NCI-H1694 (cell line): ENCODE measurements around the gene HIVEP3.
"Not testable (repeated sequence)": the region's sequence is repeated elsewhere in the genome, so short reads cannot be mapped to it uniquely, and the experiment has no call there.

ENCODE experiments used
- DNase-seq: peaks from one replicate; lab custom pipeline; 2025; lab: John Stamatoyannopoulos, UW

HIVEP3 gene

DNA sequence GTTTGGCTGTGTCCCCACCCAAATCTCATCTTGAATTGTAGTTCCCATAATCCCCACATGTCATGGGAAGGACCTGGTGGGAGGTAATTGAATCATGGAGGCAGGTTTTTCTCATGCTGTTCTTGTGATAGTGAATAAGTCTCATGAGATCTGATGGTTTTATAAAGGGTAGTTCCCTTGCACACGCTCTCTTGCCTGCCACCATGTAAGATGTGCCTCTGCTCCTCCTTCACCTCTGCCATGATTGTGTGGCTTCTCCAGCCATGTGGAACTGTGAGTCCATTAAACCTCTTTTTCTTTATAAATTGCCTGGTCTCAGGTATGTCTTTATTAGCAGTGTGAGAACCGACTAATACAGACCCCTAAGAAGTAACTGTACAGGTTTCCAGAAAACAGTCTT lies 2.5 kb upstream of the HIVEP3 start:
- not testable (repeated sequence) for DNase-seq

DNA sequence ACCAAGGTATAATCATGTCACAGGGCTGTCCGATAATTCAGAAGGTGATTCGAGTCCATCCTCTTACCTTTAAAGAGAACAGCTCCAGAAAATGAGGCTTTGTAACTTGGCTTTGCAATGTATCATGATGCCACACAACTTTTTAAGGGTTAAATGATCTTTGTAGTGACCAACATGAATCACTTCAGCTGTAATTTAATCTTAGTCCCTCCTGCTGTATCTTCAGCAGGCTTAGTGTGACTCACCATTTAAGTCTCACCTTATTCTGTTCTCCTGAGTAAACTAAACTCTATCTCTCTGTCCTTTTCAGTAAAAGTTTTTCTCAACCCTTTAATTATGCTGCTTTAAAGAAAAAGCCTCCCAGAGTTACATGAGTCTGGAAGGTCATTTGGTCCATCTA lies 1.9 kb upstream of the HIVEP3 start:
- no peak for DNase-seq

DNA sequence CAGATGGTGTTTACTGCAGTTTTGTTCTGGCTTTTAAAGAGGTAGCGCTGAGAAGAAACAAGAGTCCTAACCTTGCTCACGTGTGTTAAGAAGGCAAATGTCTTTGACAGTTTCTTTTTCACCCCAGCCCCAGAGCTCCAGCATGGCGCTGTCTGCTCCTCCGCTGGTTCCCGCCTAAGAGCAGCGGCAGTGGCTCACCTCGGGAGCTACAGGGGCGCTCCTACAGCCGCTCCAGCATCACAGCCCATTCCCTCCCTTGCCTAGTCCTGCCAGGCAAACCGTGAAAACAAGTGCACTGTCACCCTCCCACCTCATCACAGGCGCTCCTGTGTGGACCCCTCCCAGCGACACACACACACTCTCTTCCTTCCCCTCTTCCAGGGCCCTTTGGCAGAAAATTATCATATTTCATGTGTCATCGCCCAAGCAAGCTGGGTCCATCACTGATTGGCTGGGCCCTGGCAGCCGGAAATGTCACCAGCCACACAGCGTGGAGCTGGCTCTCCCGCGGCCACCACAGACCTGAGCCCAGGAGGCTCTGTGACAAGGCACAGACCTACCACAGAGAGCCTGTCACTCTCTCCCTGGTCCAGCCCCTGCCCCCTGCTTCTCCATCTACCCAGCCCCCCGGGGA lies 1.2 kb upstream of the HIVEP3 start:
- no peak for DNase-seq

DNA sequence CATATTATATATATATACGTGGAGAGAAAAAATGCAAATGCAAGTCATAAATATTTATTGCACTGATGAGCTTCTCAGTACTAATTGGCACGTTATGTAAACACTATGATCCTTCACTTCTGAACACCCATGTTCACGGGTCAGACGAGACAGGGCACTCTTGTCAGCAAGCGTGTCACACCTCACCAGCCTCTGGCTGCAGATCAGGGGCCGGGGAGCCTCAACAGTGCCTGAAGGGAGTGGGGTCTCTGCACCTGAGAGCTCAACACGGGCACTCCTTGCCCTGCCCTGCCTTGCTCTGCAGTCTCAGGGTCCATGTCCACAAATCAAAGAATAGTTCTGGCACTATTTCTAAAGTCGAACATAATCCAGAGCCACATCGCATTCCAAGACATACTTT lies 409 bp upstream of the HIVEP3 start:
- DNase-seq = no peak

GRCh38 chr1:41917835-41918449 lies 780 bp downstream of the HIVEP3 start:
- no peak for DNase-seq

DNA sequence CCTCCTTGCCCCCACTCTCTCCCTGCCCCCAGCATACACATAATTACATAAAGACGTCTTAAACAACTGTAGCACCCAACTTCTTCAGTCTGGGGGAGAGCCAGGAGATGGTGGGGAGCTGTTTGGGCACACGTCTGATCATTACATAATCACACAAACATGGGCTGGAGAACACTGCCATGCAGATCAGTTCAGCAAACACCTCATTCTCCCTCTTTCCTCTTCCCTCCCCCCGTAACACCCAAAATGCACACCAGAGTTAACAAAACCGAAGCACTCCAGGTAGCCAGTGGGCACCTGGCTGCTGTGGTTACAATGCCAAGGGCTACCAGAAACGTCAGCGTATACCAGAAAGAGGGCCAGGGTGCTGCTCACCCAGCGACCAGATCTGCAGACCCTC lies 1.6 kb downstream of the HIVEP3 start:
- DNase-seq = no peak

GRCh38 chr1:41915786-41916571 lies 2.7 kb downstream of the HIVEP3 start:
- no peak for DNase-seq

GRCh38 chr1:41914516-41914915 lies 4.2 kb downstream of the HIVEP3 start:
- no peak for DNase-seq

DNA sequence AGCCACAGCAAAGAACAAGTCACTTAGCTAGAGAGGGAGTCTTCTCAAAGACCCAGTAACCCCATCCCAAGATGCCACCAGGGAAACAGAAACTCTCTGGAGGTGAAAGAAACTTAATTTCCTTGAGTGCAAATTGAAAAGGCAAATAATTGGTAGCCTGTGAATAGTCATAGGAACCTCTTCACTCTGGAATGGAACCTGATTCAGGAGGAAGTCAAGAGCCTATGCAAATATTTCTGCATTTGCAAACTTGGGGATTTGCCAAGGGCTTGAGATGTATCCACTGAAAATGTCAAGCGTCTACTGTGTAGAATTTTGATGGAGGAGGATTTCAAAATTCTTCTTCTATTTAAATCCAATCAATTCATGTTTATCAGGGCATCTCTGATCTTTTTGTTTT lies 5.7 kb downstream of the HIVEP3 start:
- no peak for DNase-seq

- no peak for DNase-seq
Measured at GRCh38 chr1:41908288-41908895, 10.3 kb downstream of the HIVEP3 start.

DNA sequence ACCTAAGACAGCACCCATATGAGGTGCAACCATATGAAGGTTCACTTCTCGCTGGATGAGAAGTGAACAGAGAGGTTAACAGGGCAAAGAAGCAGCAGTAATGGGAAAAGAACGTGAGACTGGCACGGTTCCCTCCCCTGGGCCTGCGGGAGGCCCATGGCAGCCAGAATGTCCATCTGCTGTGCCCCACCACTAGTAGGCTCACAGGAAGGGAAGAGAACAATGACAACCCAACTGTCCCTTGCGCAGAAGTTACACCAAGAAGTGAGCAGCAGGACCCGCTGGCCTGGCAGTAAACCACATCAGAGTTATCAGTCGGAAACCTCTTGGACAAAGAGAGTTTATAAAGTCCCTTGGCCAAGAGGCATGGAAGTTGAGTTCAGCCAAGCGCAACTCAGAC lies 11.3 kb downstream of the HIVEP3 start:
- DNase-seq = no peak

DNA sequence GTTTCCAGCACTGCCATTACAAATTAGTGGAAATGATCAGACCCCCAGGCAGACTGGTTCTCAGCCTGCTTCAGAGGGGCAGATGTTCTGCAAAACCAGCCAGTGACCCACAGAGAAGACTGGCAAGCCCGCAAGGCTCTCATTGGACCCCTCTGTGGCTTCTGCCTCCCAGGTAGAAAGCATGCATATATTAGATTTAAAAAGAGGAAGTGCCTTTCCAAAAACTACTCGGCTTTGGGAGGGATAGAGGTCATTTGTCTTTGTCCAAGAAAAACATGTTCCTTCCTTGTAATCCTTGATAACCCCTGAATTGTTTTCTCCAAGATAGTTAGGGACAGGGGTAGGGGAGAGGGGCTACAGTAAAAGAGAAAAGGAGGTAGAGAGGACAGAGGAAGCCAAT lies 11.8 kb downstream of the HIVEP3 start:
- no peak for DNase-seq

GRCh38 chr1:41905093-41905675 lies 13.5 kb downstream of the HIVEP3 start:
- DNase-seq = no peak

- no peak for DNase-seq
Measured at GRCh38 chr1:41902664-41903063, 16.1 kb downstream of the HIVEP3 start.

DNA sequence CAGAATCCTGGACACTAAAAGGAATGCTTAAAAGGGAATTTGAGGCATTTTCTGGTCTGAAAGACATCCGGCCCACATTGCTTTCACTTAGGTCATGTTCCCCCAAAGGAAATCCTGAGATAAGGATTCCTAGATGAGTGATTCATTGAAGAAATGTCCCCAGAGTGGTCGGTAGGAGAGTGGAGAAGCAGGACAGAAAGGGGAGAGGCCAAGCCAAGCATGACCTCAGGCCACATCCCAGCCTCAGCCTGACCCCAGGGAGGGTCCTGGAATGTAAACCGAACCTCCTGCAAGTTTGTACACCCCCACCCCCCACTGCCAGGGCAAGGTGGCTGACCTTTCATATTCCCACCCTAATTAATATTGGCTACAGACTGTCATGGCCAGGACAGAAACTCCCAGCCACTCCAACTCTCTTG lies 16.6 kb downstream of the HIVEP3 start:
- DNase-seq = no peak

DNA sequence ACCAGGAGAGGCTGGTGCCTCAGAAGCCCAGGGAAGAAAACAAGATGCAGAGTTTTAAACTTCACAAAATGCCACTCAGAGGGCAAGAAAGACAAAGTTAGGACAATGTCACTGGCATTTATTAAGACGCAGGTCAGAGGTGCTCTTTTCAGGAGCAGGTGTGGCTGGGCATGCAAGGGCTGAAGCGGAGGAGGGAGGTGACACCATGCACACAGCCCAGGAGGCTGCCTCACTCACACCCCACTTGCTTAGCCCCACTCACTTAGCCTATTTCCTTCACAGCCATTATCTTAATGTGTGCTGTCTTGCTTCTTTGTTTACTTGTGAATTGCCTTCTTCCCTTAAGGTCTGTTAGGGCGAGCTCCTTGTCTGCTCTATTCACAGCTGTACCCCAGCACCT lies 17.2 kb downstream of the HIVEP3 start:
- DNase-seq = no peak

- no peak for DNase-seq
Measured at GRCh38 chr1:41900603-41901444, 17.9 kb downstream of the HIVEP3 start.

GRCh38 chr1:41898191-41898713 lies 20.5 kb downstream of the HIVEP3 start:
- no peak for DNase-seq

DNA sequence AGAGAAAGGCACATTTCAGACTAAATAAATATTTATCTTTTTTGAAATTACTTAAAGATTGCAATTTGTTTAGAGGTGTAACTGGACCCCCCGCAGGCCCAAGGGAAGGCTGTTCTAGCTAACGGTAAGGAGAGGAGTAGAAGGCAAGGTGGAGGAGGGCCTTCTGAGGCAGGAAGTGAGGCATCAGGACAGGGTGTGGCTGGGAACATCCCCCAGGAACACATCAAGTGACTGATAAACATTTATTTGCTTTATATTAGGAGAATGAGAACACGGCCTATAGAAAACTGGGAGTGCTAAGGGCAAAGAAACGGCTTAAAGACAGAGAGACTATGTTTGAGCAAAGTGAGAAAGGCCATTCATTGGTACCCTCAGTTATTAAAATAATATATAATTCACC lies 23.2 kb downstream of the HIVEP3 start:
- DNase-seq = no peak

- DNase-seq = no peak
Measured at GRCh38 chr1:41894808-41895483, 23.8 kb downstream of the HIVEP3 start.
